AG20443 (cell line): ENCODE measurements around the gene ARNT2.

Experiments used
- DNase-seq: peaks from one replicate; pipeline ENCODE4 v3.0.0; 2012; ENCODE audit warnings: low spot score, mixed read lengths

ARNT2 gene

GRCh38 chr15:80594091-80594889 lies 190.1 kb downstream of the ARNT2 start:
- no peak for DNase-seq

GRCh38 chr15:80595396-80595795 lies 191.2 kb downstream of the ARNT2 start:
- DNase-seq = no peak

GRCh38 chr15:80596521-80596976 lies 192.4 kb downstream of the ARNT2 start:
- no peak for DNase-seq

GRCh38 chr15:80597076-80597475 lies 192.9 kb downstream of the ARNT2 start:
- DNase-seq = no peak

- no peak for DNase-seq
Measured at GRCh38 chr15:80599359-80599758, 195.2 kb downstream of the ARNT2 start.

- no peak for DNase-seq
Measured at GRCh38 chr15:80600626-80601025, 196.4 kb downstream of the ARNT2 start.

- no peak for DNase-seq
Measured at GRCh38 chr15:80601256-80601655, 197.1 kb downstream of the ARNT2 start.

GRCh38 chr15:80604583-80605575 lies 200.7 kb downstream of the ARNT2 start:
- DNase-seq = no peak

GRCh38 chr15:80605591-80606150 lies 201.5 kb downstream of the ARNT2 start:
- no peak for DNase-seq

GRCh38 chr15:80606511-80607071 lies 202.4 kb downstream of the ARNT2 start:
- DNase-seq = peak; percentile 5

GRCh38 chr15:80607287-80607980 lies 203.3 kb downstream of the ARNT2 start:
- DNase-seq = peak; percentile 29

- no peak for DNase-seq
Measured at GRCh38 chr15:80608688-80609087, 204.5 kb downstream of the ARNT2 start.

- DNase-seq = no peak
Measured at GRCh38 chr15:80609091-80609490, 204.9 kb downstream of the ARNT2 start.

- DNase-seq = no peak
Measured at GRCh38 chr15:80609512-80609946, 205.3 kb downstream of the ARNT2 start.

- DNase-seq = no peak
Measured at GRCh38 chr15:80611543-80612080, 207.4 kb downstream of the ARNT2 start.

- DNase-seq = no peak
Measured at GRCh38 chr15:80612118-80612823, 208.1 kb downstream of the ARNT2 start.

- DNase-seq = no peak
Measured at GRCh38 chr15:80613762-80614365, 209.7 kb downstream of the ARNT2 start.

GRCh38 chr15:80614711-80615360 lies 210.7 kb downstream of the ARNT2 start:
- DNase-seq = no peak

GRCh38 chr15:80615361-80615736 lies 211.2 kb downstream of the ARNT2 start:
- no peak for DNase-seq
